ENCODE results near the gene AGK. TPM values are rescaled to one million over a fixed set of nuclear protein-coding genes. Genes with fewer than 3 reads are reported as not detected.

The AGK gene
- total RNA-seq, 4 donors from 2014 or later: 9.8 to 20.1 (median 14.9) TPM

- no peak overlapping the region for H3K4me3 ChIP-seq (ENCODE audit: low read depth, poor library complexity, severe bottlenecking)
- TF ChIP-seq CTCF (IDR thresholded peaks at IDR 0.05): no peak
- no peak for TF ChIP-seq POLR2A (IDR thresholded peaks at IDR 0.05)
- 70 to 78% methylated on average over 4 of the region's 4 CpGs for WGBS, 2 donors
- intact Hi-C loops (cut with DNase I; ENCODE audit: low total_unique reads): no loop called here
- DNase-seq (ENCODE audit: low spot score in 2 of 2): no peak
Observed at GRCh38 chr7:141515941-141516340, 35.3 kb upstream of the AGK start.

DNA sequence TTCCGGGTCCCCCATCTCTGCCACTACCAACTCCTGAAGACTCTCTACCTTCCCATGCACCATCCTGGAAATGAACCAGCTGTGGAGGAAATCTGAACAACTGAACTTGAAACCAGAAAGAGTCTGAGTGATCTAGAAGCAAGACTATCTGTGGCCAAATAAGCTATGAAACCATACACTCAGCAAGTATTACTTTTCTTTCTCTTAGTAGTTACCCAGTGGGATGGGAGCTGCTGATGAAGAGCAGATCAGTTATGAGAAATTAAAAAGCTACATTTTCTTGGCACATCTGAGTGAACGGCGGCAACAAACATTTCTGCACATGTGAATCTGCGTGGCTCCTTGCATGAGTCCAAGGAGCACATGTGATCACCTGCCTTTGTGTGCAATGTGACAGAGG lies 31.6 kb upstream of the AGK start:
- TF ChIP-seq POLR2A (IDR thresholded peaks at IDR 0.05) (no peak), CTCF (IDR thresholded peaks at IDR 0.05) (no peak)
- intact Hi-C loops (cut with DNase I; ENCODE audit: low total_unique reads): no loop called here
- no peak overlapping the region for H3K4me3 ChIP-seq (ENCODE audit: low read depth, poor library complexity, severe bottlenecking)
- WGBS, 2 donors: 87% methylated on average over 4 of the region's 4 CpGs
- DNase-seq (ENCODE audit: low spot score in 2 of 2): no peak

GRCh38 chr7:141522657-141523342 lies 28.4 kb upstream of the AGK start:
- intact Hi-C loops (cut with DNase I; ENCODE audit: low total_unique reads): no loop called here
- H3K4me3 ChIP-seq (ENCODE audit: low read depth, poor library complexity, severe bottlenecking): no peak overlapping the region
- no peak for DNase-seq (ENCODE audit: low spot score in 2 of 2)
- 80 to 81% methylated on average over 3 of the region's 3 CpGs for WGBS, 2 donors
- TF ChIP-seq CTCF (IDR thresholded peaks at IDR 0.05) (no peak), POLR2A (IDR thresholded peaks at IDR 0.05) (no peak)

DNA sequence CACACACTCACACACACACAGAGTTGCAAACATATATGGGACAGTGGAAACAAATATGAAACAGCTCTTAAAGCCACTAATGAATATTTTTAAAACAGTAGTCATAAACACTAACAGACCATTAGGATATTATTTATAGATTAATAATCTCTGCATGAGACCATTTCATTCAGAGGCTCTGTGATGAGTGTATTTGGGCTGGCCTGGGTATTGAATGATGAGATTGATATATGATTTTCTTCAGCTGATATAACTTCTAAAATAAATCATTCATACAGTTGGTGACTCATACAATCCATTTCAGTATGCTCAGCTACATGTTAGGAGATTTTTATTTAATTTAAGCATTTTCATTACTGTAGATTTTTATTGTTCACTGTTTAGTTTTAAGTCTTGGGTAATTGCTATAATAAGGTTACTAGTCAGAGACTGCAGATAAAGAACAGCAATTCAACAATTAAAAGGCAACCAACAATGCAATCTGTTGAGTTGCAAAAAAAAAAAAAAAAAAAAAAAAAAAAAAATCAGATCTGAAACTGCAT lies 25.2 kb upstream of the AGK start:
- intact Hi-C loops (cut with DNase I; ENCODE audit: low total_unique reads): no loop called here
- DNase-seq (ENCODE audit: low spot score in 2 of 2): no peak
- no peak overlapping the region for H3K4me3 ChIP-seq (ENCODE audit: low read depth, poor library complexity, severe bottlenecking)
- no peak for TF ChIP-seq CTCF (IDR thresholded peaks at IDR 0.05)
- no peak for TF ChIP-seq POLR2A (IDR thresholded peaks at IDR 0.05)

DNA sequence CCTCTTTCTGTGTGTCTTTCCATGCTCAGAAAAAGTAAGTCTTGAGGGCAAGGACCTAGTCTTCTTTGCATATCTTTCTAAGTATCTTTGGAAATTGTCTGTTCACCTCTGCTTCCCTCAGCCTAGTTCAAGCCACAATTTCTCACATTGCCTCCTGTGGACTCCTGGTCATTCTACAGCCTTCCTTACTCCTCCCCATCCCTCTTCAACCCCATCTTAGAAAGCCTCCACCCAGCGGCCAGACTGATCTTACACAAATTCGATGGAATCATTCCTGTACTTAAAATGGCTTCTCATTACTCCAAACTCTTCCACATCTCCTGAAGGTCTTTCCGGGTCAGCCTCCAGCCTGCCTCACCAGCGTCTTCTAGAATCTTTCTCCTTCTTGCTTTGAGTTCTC lies 24.1 kb upstream of the AGK start:
- no peak for DNase-seq (ENCODE audit: low spot score in 2 of 2)
- intact Hi-C loops (cut with DNase I; ENCODE audit: low total_unique reads): no loop called here
- H3K4me3 ChIP-seq (ENCODE audit: low read depth, poor library complexity, severe bottlenecking): no peak overlapping the region
- 94 to 95% methylated on average over 4 of the region's 4 CpGs for WGBS, 2 donors
- TF ChIP-seq CTCF (IDR thresholded peaks at IDR 0.05) (no peak), POLR2A (IDR thresholded peaks at IDR 0.05) (no peak)

DNA sequence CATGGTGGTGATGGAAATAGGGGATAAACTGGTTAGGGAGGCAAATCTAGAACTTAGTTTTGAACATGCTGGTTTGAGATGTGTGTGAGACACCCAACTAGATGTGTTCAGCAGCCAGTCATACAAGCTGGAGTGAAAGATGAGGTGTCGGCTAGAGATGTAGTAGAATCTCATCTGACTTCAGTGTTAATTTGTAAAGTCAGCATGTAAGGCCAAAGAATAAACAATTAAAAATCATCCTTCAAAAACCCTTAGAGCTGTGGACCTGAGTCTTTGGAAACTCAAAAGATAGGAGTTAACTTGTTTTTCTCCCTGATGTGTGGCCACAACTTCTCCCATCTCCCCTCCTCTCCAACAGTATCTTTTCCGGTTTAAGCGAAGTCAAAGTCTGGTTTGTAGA lies 22.8 kb upstream of the AGK start:
- no peak overlapping the region for H3K4me3 ChIP-seq (ENCODE audit: low read depth, poor library complexity, severe bottlenecking)
- TF ChIP-seq POLR2A (IDR thresholded peaks at IDR 0.05): no peak
- no peak for TF ChIP-seq CTCF (IDR thresholded peaks at IDR 0.05)
- no peak for DNase-seq (ENCODE audit: low spot score in 2 of 2)
- intact Hi-C loops (cut with DNase I; ENCODE audit: low total_unique reads): no loop called here
- 92 to 94% methylated on average over 3 of the region's 3 CpGs for WGBS, 2 donors

Data from lower leg skin (tissue), 4 donors.